Measurements from ENCODE around the gene LMCD1.

DNA sequence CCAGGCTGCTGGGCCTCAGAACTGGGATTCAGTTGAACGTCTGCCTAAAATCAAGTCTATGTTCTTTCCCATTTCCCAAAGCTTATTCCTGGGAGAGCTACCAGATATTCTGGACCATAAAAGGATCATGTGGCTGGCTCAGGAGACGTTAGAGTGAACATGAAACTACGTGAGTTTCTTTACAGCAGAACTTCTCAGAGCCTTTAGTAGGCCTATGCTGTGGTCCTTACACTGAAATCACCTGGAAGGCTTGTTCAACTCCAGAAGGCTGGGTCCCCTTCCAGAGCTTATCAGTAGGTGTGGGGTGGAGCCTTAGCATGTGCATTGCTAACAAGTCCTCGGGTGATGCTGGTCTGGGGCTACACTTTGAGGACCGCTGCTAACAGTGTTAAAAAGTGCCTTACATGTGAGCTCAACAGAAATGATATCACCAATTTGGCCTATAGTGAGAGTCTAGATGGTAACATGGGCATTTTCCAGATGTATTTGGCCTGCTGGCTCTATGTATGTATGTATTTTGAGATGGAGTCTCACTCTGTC lies 50.7 kb downstream of the LMCD1 start:
- TF ChIP-seq, protein P1, sequence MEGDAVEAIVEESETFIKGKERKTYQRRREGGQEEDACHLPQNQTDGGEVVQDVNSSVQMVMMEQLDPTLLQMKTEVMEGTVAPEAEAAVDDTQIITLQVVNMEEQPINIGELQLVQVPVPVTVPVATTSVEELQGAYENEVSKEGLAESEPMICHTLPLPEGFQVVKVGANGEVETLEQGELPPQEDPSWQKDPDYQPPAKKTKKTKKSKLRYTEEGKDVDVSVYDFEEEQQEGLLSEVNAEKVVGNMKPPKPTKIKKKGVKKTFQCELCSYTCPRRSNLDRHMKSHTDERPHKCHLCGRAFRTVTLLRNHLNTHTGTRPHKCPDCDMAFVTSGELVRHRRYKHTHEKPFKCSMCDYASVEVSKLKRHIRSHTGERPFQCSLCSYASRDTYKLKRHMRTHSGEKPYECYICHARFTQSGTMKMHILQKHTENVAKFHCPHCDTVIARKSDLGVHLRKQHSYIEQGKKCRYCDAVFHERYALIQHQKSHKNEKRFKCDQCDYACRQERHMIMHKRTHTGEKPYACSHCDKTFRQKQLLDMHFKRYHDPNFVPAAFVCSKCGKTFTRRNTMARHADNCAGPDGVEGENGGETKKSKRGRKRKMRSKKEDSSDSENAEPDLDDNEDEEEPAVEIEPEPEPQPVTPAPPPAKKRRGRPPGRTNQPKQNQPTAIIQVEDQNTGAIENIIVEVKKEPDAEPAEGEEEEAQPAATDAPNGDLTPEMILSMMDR (IDR thresholded peaks at IDR 0.05; ENCODE audit: borderline replicate concordance, extremely low read depth, low read length, poor library complexity, severe bottlenecking) = no peak
- TF ChIP-seq EZH2 (IDR thresholded peaks at IDR 0.05; ENCODE audit: borderline replicate concordance, low read depth, low read length, severe bottlenecking) = no peak
